GM23338 (cell line): ENCODE data around the gene ZNF691. TPM values are rescaled to one million over a fixed set of nuclear protein-coding genes. Genes with fewer than 3 reads are reported as not detected.

Experiments
- ATAC-seq: fragments of 200-7000 bp; cut with Tn5 transposase; 3 replicates; pipeline ENCODE4 v1.9.1; 2020
- DNase-seq: peaks from one replicate; pipeline ENCODE4 v3.0.0-alpha.2; 2015; ENCODE audit warnings: low spot score
- H2AFZ ChIP-seq: fragments of 200-600 bp; sonication (generic); 2 replicates; pipeline ENCODE4 v1.8.0; 2016; ENCODE audit warnings: antibody characterized with exemption, mild to moderate bottlenecking, moderate library complexity
- H3F3A ChIP-seq: fragments of 200-600 bp; sonication (generic); replicated peaks from 2 replicates; pipeline ENCODE4 v1.8.0; 2017; ENCODE audit warnings: antibody characterized with exemption, mixed run types, low read depth
- H3K27ac ChIP-seq: fragments of 200-600 bp; sonication (generic); 2 replicates; pipeline ENCODE4 v1.6.1; 2016; ENCODE audit warnings: low read depth
- H3K27me3 ChIP-seq: fragments of 200-600 bp; sonication (generic); 2 replicates; pipeline ENCODE4 v1.8.0; 2016; ENCODE audit warnings: mild to moderate bottlenecking, mixed run types, moderate library complexity; ENCODE audit not compliant: insufficient read depth
- H3K36me3 ChIP-seq: fragments of 200-600 bp; sonication (generic); 2 replicates; pipeline ENCODE4 v1.8.0; 2016; ENCODE audit warnings: mild to moderate bottlenecking; ENCODE audit not compliant: insufficient read depth
- H3K4me1 ChIP-seq: fragments of 200-600 bp; sonication (generic); 2 replicates; pipeline ENCODE4 v1.8.0; 2016; ENCODE audit warnings: mild to moderate bottlenecking, moderate library complexity; ENCODE audit not compliant: insufficient read depth
- H3K4me2 ChIP-seq: fragments of 200-600 bp; sonication (generic); 2 replicates; pipeline ENCODE4 v1.7.1; 2017; ENCODE audit warnings: mixed run types
- H3K4me3 ChIP-seq: fragments of 200-600 bp; sonication (generic); 2 replicates; pipeline ENCODE4 v1.6.1; 2016; ENCODE audit warnings: mixed run types
- H3K79me2 ChIP-seq: fragments of 200-600 bp; sonication (generic); replicated peaks from 2 replicates; pipeline ENCODE4 v1.8.0; 2017; ENCODE audit warnings: mild to moderate bottlenecking; ENCODE audit not compliant: insufficient read depth
- H3K9me2 ChIP-seq: fragments of 200-600 bp; sonication (generic); 2 replicates; pipeline ENCODE4 v1.8.0; 2017; ENCODE audit not compliant: insufficient read depth
- H4K20me1 ChIP-seq: fragments of 200-600 bp; sonication (generic); replicated peaks from 2 replicates; pipeline ENCODE4 v1.8.0; 2017; ENCODE audit warnings: mild to moderate bottlenecking; ENCODE audit not compliant: insufficient read depth
- H3K27ac Mint-ChIP-seq: 2 replicates; pipeline ENCODE4 v1.8.0; 2020; ENCODE audit warnings: inconsistent platforms, mild to moderate bottlenecking, moderate library complexity, mixed read lengths
- H3K27me3 Mint-ChIP-seq: 3 replicates; pipeline ENCODE4 v1.8.0; 2022; ENCODE audit warnings: low read depth, mild to moderate bottlenecking, moderate library complexity, mixed read lengths, inconsistent platforms; ENCODE audit not compliant: insufficient read depth, poor library complexity
- H3K36me3 Mint-ChIP-seq: 3 replicates; pipeline ENCODE4 v1.8.0; 2021; ENCODE audit warnings: low read depth, mild to moderate bottlenecking, inconsistent platforms, moderate library complexity, mixed read lengths
- H3K4me1 Mint-ChIP-seq: 3 replicates; pipeline ENCODE4 v1.8.0; 2020; ENCODE audit warnings: mild to moderate bottlenecking, inconsistent platforms, mixed read lengths
- H3K4me3 Mint-ChIP-seq: 3 replicates; pipeline ENCODE4 v1.8.0; 2021; ENCODE audit warnings: moderate library complexity, mild to moderate bottlenecking, inconsistent platforms, mixed read lengths
- H3K9me3 Mint-ChIP-seq: 3 replicates; pipeline ENCODE4 v1.8.0; 2020; ENCODE audit warnings: moderate library complexity, mild to moderate bottlenecking, inconsistent platforms, mixed read lengths
- CREB1 ChIP-seq: fragments of 250-450 bp; sonication (Bioruptor Pico); IDR thresholded peaks from 2 replicates; pipeline ENCODE4 v1.5.0; 2020; ENCODE audit warnings: low read depth, mild to moderate bottlenecking, moderate library complexity
- ETS1 ChIP-seq: IDR thresholded peaks from 2 replicates; pipeline ENCODE4 v1.6.1; 2016; ENCODE audit warnings: antibody characterized with exemption
- EZH2 ChIP-seq: fragments of 200-600 bp; sonication (generic); IDR thresholded peaks from one replicate; pipeline ENCODE4 v1.8.0; 2017; ENCODE audit warnings: antibody characterized with exemption, mild to moderate bottlenecking, low read depth; ENCODE audit not compliant: unreplicated experiment
- EZH2phosphoT487 ChIP-seq: fragments of 200-600 bp; sonication (generic); IDR thresholded peaks from one replicate; pipeline ENCODE4 v1.8.1; 2018; ENCODE audit warnings: antibody characterized with exemption; ENCODE audit not compliant: unreplicated experiment
- JUNB ChIP-seq: IDR thresholded peaks from one replicate; pipeline ENCODE4 v1.6.1; 2016; ENCODE audit warnings: antibody characterized with exemption; ENCODE audit not compliant: unreplicated experiment
- NANOG ChIP-seq: IDR thresholded peaks from 2 replicates; pipeline ENCODE4 v1.6.1; 2016; ENCODE audit warnings: antibody characterized with exemption, borderline replicate concordance
- POLR2AphosphoS5 ChIP-seq: IDR thresholded peaks from 2 replicates; pipeline ENCODE4 v1.6.1; 2016; ENCODE audit warnings: antibody characterized with exemption, low read depth
- STAT1 ChIP-seq: IDR thresholded peaks from one replicate; pipeline ENCODE4 v1.6.1; 2016; ENCODE audit warnings: antibody characterized with exemption; ENCODE audit not compliant: unreplicated experiment
- ZNF114 ChIP-seq: fragments of 250-450 bp; sonication (Bioruptor Pico); IDR thresholded peaks from 2 replicates; pipeline ENCODE4 v1.5.0; 2020; ENCODE audit warnings: mild to moderate bottlenecking, moderate library complexity
- ZNF331 ChIP-seq: fragments of 250-450 bp; sonication (Bioruptor Pico); IDR thresholded peaks from 2 replicates; pipeline ENCODE4 v1.5.0; 2020; ENCODE audit warnings: low read depth, mild to moderate bottlenecking, moderate library complexity
- polyA plus RNA-seq: library from polyadenylated mRNA; unstranded; fragments of >200 nt; fragmentation: Nextera tagmentation; extraction: Ambion mirVana; gene quantifications from 2 replicates; pipeline ENCODE4 v1.2.1, GENCODE V29; 2016
- total RNA-seq: library from RNA; depleted of rRNA; stranded (reverse); fragments of >200 nt; shearing (Covaris generic); gene quantifications from 2 replicates; pipeline ENCODE4 v1.2.3, GENCODE V29; 2014
- TF ChIP-seq, protein P1 (sequence below), 2 experiments: fragments of 200-600 bp in 1 of 2; sonication (generic) in 1 of 2; conservative IDR thresholded peaks; 2 replicates each; pipeline versions ENCODE4 v1.5.1 to v1.6.1; 2016 to 2017; ENCODE audit warnings: antibody characterized with exemption in 2 of 2, low read depth in 2 of 2, mild to moderate bottlenecking in 2 of 2, moderate library complexity in 1 of 2
- TF ChIP-seq, protein P2 (sequence below): IDR thresholded peaks from one replicate; pipeline ENCODE4 v1.6.1; 2018; ENCODE audit warnings: antibody characterized with exemption; ENCODE audit not compliant: unreplicated experiment

The ZNF691 gene
- total and polyA plus RNA-seq, 2 experiments from 2014 or later, result 21.3 to 27.7 TPM

DNA sequence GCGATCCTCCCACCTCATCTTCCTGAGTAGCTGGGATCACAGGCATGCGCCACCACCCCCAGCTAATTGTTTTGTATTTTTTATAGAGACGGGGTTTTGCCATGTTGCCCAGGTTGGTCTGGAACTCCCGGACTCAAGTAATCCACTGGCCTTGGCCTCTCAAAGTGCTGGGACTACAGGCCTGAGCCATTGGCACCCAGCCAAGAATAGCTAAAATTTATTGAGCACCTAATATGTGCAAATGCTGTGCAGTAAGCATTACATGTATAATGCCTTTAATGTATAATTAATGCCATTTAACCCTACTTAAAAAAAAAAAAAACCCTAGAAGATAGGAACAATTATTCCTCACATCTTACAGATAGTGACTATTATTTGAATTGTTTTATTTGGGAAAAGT is 42.9 kb downstream of the ZNF691 start:
- Histone ChIP-seq H3K27me3 (no peaks in the 10 kb centered on the region), H4K20me1 (no peaks in the 10 kb centered on the region), H3K4me3 (no peak overlapping the region), H3F3A (no peaks in the 10 kb centered on the region), H3K4me2 (no peak overlapping the region), H3K79me2 (no peaks in the 10 kb centered on the region), H2AFZ (no peak overlapping the region), H3K9me2 (no peaks in the 10 kb centered on the region), H3K4me1 (no peaks in the 10 kb centered on the region), H3K27ac (no peak overlapping the region), H3K36me3 (no peaks in the 10 kb centered on the region)
- DNase-seq (no peak), ATAC-seq (no peak)
- no peaks in the 10 kb centered on the region for H3K27me3 Mint-ChIP-seq
- H3K36me3 Mint-ChIP-seq, result no peaks in the 10 kb centered on the region
- TF ChIP-seq ZNF114 (CRISPR knock-in tag), result no peak
- TF ChIP-seq POLR2AphosphoS5, result no peak
- no peak for TF ChIP-seq NANOG
- TF ChIP-seq EZH2, result no peak
- no peak for TF ChIP-seq ZNF331
- no peak for TF ChIP-seq STAT1
- no peaks in the 10 kb centered on the region for H3K4me1 Mint-ChIP-seq
- H3K27ac Mint-ChIP-seq, result no peak overlapping the region
- no peaks in the 10 kb centered on the region for H3K9me3 Mint-ChIP-seq
- H3K4me3 Mint-ChIP-seq, result no peak overlapping the region

DNA sequence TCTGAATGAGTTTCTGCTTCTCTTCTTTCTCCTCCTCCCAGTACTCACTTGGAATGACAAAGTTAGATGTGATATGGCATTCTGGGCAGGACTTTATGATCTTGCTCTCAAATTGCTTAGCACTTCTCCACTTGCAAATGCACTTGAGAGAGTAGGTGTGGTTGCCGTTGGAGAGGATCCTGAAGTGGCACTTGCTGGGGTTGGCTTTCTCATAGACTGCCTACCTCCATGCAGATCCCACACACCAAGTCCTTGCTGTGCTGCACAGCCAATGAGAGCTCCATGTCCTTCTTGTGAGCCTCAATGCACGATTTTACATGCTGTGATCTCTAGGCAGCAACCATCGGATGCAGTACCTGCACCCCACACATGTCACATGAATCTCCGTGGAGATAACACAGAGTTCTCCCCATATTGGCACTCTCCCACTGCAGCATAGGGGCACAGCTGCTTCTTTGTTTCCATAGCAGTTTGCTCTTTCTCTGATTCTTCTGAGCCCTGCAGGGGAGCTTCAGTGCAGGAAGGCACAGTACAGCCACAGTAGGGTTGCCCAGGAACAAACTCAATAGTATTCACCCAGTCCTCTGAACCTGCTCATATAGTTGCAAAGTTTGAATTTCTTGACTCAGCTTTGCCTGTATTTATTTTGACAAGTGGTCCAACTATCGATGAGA is 45.2 kb downstream of the ZNF691 start:
- no peaks in the 10 kb centered on the region for H3K36me3 Mint-ChIP-seq
- no peak overlapping the region for H3K27ac Mint-ChIP-seq
- no peaks in the 10 kb centered on the region for H3K9me2 ChIP-seq
- no peak overlapping the region for H3K4me3 Mint-ChIP-seq
- H3K4me2 ChIP-seq, result no peak overlapping the region
- no peaks in the 10 kb centered on the region for H3K4me1 Mint-ChIP-seq
- H3K79me2 ChIP-seq, result no peaks in the 10 kb centered on the region
- no peak overlapping the region for H3K4me3 ChIP-seq
- no peaks in the 10 kb centered on the region for H3K27me3 ChIP-seq
- no peaks in the 10 kb centered on the region for H3K36me3 ChIP-seq
- no peaks in the 10 kb centered on the region for H4K20me1 ChIP-seq
- ATAC-seq, result no peak
- no peak overlapping the region for H3K27ac ChIP-seq
- H3K4me1 ChIP-seq, result no peaks in the 10 kb centered on the region
- H3K27me3 Mint-ChIP-seq, result no peaks in the 10 kb centered on the region
- no peaks in the 10 kb centered on the region for H3F3A ChIP-seq
- peaks cover 4% of the 10 kb centered on the region; the same call in 1 of the 3 replicates for H3K9me3 Mint-ChIP-seq
- no peak for DNase-seq
- H2AFZ ChIP-seq, result no peak overlapping the region
- TF ChIP-seq EZH2phosphoT487 (no peak), EZH2 (no peak), ZNF114 (CRISPR knock-in tag) (no peak), POLR2AphosphoS5 (no peak), CREB1 (CRISPR knock-in tag) (no peak), NANOG (no peak), JUNB (no peak), ZNF331 (no peak), ETS1 (no peak)
- TF ChIP-seq, protein P1, sequence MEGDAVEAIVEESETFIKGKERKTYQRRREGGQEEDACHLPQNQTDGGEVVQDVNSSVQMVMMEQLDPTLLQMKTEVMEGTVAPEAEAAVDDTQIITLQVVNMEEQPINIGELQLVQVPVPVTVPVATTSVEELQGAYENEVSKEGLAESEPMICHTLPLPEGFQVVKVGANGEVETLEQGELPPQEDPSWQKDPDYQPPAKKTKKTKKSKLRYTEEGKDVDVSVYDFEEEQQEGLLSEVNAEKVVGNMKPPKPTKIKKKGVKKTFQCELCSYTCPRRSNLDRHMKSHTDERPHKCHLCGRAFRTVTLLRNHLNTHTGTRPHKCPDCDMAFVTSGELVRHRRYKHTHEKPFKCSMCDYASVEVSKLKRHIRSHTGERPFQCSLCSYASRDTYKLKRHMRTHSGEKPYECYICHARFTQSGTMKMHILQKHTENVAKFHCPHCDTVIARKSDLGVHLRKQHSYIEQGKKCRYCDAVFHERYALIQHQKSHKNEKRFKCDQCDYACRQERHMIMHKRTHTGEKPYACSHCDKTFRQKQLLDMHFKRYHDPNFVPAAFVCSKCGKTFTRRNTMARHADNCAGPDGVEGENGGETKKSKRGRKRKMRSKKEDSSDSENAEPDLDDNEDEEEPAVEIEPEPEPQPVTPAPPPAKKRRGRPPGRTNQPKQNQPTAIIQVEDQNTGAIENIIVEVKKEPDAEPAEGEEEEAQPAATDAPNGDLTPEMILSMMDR (conservative IDR thresholded peaks at IDR 0.05; ENCODE audit: low read depth in 2 of 2), result no peak
- TF ChIP-seq, protein P2, sequence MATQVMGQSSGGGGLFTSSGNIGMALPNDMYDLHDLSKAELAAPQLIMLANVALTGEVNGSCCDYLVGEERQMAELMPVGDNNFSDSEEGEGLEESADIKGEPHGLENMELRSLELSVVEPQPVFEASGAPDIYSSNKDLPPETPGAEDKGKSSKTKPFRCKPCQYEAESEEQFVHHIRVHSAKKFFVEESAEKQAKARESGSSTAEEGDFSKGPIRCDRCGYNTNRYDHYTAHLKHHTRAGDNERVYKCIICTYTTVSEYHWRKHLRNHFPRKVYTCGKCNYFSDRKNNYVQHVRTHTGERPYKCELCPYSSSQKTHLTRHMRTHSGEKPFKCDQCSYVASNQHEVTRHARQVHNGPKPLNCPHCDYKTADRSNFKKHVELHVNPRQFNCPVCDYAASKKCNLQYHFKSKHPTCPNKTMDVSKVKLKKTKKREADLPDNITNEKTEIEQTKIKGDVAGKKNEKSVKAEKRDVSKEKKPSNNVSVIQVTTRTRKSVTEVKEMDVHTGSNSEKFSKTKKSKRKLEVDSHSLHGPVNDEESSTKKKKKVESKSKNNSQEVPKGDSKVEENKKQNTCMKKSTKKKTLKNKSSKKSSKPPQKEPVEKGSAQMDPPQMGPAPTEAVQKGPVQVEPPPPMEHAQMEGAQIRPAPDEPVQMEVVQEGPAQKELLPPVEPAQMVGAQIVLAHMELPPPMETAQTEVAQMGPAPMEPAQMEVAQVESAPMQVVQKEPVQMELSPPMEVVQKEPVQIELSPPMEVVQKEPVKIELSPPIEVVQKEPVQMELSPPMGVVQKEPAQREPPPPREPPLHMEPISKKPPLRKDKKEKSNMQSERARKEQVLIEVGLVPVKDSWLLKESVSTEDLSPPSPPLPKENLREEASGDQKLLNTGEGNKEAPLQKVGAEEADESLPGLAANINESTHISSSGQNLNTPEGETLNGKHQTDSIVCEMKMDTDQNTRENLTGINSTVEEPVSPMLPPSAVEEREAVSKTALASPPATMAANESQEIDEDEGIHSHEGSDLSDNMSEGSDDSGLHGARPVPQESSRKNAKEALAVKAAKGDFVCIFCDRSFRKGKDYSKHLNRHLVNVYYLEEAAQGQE, result no peak
